ENCODE measurements around the gene NGEF.

DNA sequence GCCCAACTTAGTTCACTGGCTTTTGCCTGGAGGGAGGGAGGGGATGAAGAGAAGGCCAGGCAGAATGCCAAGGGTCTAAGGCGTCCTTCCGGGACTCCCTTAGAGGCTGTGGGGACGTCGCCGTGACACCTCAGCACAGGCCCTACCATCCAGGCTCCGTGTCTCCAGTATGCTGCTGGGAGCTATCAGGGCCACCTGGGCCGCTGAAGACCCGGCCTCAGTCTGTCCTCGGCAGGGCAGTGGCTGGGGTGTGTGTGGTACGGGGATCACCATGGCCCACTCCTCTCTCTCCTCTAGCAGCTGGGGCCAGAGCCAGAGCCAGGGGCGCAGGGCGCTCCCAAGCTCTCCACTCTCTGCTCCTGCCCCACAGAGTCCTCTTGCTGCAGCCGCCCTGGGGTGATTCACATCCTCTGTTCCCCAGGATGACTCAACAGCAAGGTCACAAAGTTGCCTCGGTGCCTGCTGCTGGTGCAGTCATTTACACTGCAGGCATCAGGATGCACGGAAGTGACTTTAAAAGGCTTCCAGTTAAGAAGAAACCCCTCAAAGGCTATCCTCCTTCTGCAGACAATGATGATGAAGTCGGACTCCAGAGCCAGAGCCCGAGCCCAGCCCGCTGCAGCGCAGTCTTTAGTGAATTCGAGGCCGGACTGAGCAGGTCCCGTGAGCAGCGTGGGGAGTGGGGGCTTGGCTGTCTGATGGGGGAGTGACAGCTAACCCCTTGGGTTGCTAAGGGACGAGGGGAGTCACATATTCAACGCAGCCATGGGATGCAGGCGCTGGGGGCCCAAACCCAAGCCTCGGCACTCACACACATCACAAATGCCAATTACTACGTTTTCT, 111.1 kb downstream of the NGEF start:
- TF ChIP-seq, protein P1, sequence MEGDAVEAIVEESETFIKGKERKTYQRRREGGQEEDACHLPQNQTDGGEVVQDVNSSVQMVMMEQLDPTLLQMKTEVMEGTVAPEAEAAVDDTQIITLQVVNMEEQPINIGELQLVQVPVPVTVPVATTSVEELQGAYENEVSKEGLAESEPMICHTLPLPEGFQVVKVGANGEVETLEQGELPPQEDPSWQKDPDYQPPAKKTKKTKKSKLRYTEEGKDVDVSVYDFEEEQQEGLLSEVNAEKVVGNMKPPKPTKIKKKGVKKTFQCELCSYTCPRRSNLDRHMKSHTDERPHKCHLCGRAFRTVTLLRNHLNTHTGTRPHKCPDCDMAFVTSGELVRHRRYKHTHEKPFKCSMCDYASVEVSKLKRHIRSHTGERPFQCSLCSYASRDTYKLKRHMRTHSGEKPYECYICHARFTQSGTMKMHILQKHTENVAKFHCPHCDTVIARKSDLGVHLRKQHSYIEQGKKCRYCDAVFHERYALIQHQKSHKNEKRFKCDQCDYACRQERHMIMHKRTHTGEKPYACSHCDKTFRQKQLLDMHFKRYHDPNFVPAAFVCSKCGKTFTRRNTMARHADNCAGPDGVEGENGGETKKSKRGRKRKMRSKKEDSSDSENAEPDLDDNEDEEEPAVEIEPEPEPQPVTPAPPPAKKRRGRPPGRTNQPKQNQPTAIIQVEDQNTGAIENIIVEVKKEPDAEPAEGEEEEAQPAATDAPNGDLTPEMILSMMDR (conservative IDR thresholded peaks at IDR 0.05): no peak
- TF ChIP-seq ZFX (IDR thresholded peaks at IDR 0.05): no peak
